HepG2 (cell line): Measurements from ENCODE around the gene GDF9. TPM values are rescaled to one million over a fixed set of nuclear protein-coding genes. Genes with fewer than 3 reads are reported as not detected.

Experiments
- ATAC-seq: fragments of 200-7000 bp; cut with Tn5 transposase; 3 replicates; pipeline ENCODE4 v1.9.1; 2020; ENCODE audit warnings: mild to moderate bottlenecking, moderate library complexity
- BruUV-seq: library from RNA; stranded (reverse); fragments of 400-500 nt; replicated peaks from 2 replicates; lab custom pipeline; 2021; lab: Mats Ljungman, UMichigan
- CTCF ChIA-PET: fragments of 300-600 bp; formaldehyde crosslinking; extraction: SDS; loops from one replicate; lab custom pipeline; 2021; ENCODE audit warnings: low total read pairs, inconsistent platforms, low intra/inter-chr PET ratio; lab: Yijun Ruan, JAX
- POLR2A ChIA-PET: fragments of 350-600 bp; sonication (Branson Sonifier 250); formaldehyde crosslinking; loops from one replicate; lab custom pipeline; 2020; ENCODE audit warnings: antibody characterized with exemption, inconsistent platforms; lab: Yijun Ruan, JAX
- DNase-seq: peaks from one replicate; pipeline ENCODE4 v3.0.0-alpha.2; 2015; ENCODE audit warnings: low spot score
- FAIRE-seq: peaks from 3 replicates; lab custom pipeline; 2011; peaks lifted over from hg19 to GRCh38; lab: Jason Lieb, UNC
- H2AFZ ChIP-seq: one replicate; pipeline ENCODE4 v1.6.1; 2011; ENCODE audit warnings: low read length, inconsistent platforms
- H3K27ac ChIP-seq: fragments of 300-600 bp; 3 replicates; pipeline ENCODE4 v1.8.0; 2011; ENCODE audit warnings: mixed run types, mild to moderate bottlenecking, mixed read lengths, low read length, inconsistent platforms; ENCODE audit not compliant: insufficient read depth; ENCODE audit errors: extremely low read length
- H3K27me3 ChIP-seq, 2 experiments: fragments of 200-600 bp in 1 of 2; 2 replicates in 1 of 2; 3 replicates in 1 of 2; pipeline versions ENCODE4 v1.6.0 to v1.8.0; 2011; ENCODE audit warnings: low read length in 2 of 2, mild to moderate bottlenecking in 2 of 2, moderate library complexity in 2 of 2, inconsistent platforms in 1 of 2; ENCODE audit not compliant: insufficient read depth in 2 of 2, control insufficient read depth in 1 of 2
- H3K36me3 ChIP-seq, 2 experiments: fragments of 200-600 bp in 1 of 2; replicated peaks in 1 of 2; 2 replicates in 1 of 2; 3 replicates in 1 of 2; pipeline versions ENCODE4 v1.5.1 to v1.8.0; 2011; ENCODE audit warnings: low read length in 2 of 2, inconsistent platforms in 1 of 2; ENCODE audit not compliant: insufficient read depth in 2 of 2, control insufficient read depth in 1 of 2
- H3K4me1 ChIP-seq: 2 replicates; pipeline ENCODE4 v1.5.1; 2012; ENCODE audit warnings: low read length, inconsistent platforms; ENCODE audit not compliant: insufficient read depth
- H3K4me2 ChIP-seq: 2 replicates; pipeline ENCODE4 v1.6.0; 2011; ENCODE audit warnings: low read depth, low read length, inconsistent platforms
- H3K4me3 ChIP-seq, 3 experiments: fragments of 200-600 bp in 1 of 3; sonication (generic), shearing (Covaris generic) in 1 of 3; replicated peaks in 1 of 3; 2 replicates each; pipeline ENCODE4 v1.5.1; 2011 to 2016; ENCODE audit warnings: low read length in 3 of 3, inconsistent platforms in 2 of 3, low read depth in 2 of 3, mild to moderate bottlenecking in 2 of 3, control low read depth in 1 of 3, mixed read lengths in 1 of 3; ENCODE audit not compliant: insufficient read depth in 1 of 3
- H3K79me2 ChIP-seq: one replicate; pipeline ENCODE4 v1.6.1; 2011; ENCODE audit warnings: low read length, inconsistent platforms; ENCODE audit not compliant: insufficient read depth
- H3K9ac ChIP-seq: 2 replicates; pipeline ENCODE4 v1.6.0; 2011; ENCODE audit warnings: mild to moderate bottlenecking, low read depth, low read length, inconsistent platforms; ENCODE audit not compliant: insufficient read depth
- H3K9me3 ChIP-seq: 2 replicates; pipeline ENCODE4 v1.5.1; 2012; ENCODE audit warnings: mild to moderate bottlenecking, low read length
- H4K20me1 ChIP-seq: 2 replicates; pipeline ENCODE4 v1.6.0; 2011; ENCODE audit warnings: inconsistent platforms, mild to moderate bottlenecking, low read length, moderate library complexity; ENCODE audit not compliant: insufficient read depth
- ASH2L ChIP-seq: fragments of 300-600, 200-600 bp; sonication (generic); IDR thresholded peaks from 2 replicates; pipeline ENCODE4 v1.7.0; 2017; ENCODE audit warnings: low read depth, mild to moderate bottlenecking, moderate library complexity, mixed read lengths, low read length; ENCODE audit not compliant: insufficient read length
- FOXA1 ChIP-seq, 2 experiments: fragments of 450-650 bp in 1 of 2; sonication (generic) in 1 of 2; formaldehyde crosslinking in 1 of 2; IDR thresholded peaks; 2 replicates each; pipeline versions ENCODE4 v1.4.0 to v1.6.1; 2016 to 2020; ENCODE audit warnings: missing genetic modification reagents in 1 of 2
- NFIB ChIP-seq: sonication (generic); formaldehyde crosslinking; IDR thresholded peaks from 2 replicates; pipeline ENCODE4 v1.9.0; 2021; ENCODE audit warnings: missing genetic modification reagents, mild to moderate bottlenecking, borderline replicate concordance
- RFXAP ChIP-seq: sonication (generic); formaldehyde crosslinking; IDR thresholded peaks from 2 replicates; pipeline ENCODE4 v1.4.0; 2020; ENCODE audit warnings: missing genetic modification reagents, borderline replicate concordance
- ZBTB26 ChIP-seq: IDR thresholded peaks from 2 replicates; pipeline ENCODE4 v1.6.1; 2016; ENCODE audit warnings: missing compliant biosample characterization, missing genetic modification reagents, borderline replicate concordance
- ZBTB40 ChIP-seq, 2 experiments: fragments of 450-650 bp in 1 of 2; sonication (generic) in 1 of 2; formaldehyde crosslinking in 1 of 2; IDR thresholded peaks; 2 replicates each; pipeline versions ENCODE4 v1.6.1 to v1.8.0; 2016 to 2022; ENCODE audit warnings: antibody characterized with exemption in 1 of 2, mild to moderate bottlenecking in 1 of 2, missing genetic modification reagents in 1 of 2
- WGBS: methylation state at CpG from one replicate; pipeline ENCODE4 v1.1.6; 2017; ENCODE audit warnings: low lambda C conversion rate; 5-methylcytosine and 5-hydroxymethylcytosine counted together
- in situ Hi-C: cut with HindIII; loops from 2 replicates; pipeline ENCODE4 v1.10.0; 2017; ENCODE audit warnings: low pct_unique_long_range_greater_than_20kb; ENCODE audit not compliant: extremely low pct_ligation_motif_present
- intact Hi-C: fragments of 100-400 bp; cut with micrococcal nuclease; formaldehyde crosslinking; loops from one replicate; pipeline ENCODE4 v1.10.0; 2022; ENCODE audit not compliant: unreplicated experiment
- polyA plus RNA-seq, 8 experiments: library from polyadenylated mRNA; depleted of rRNA in 3 of 8; stranded (reverse) in 7 of 8; unstranded in 1 of 8; fragments of >200 nt; fragmentation: Illumina TruSeq in 4 of 8; extraction: Trizol in 4 of 8; gene quantifications; 2 replicates each; pipeline versions ENCODE4 v1.2.1 to v1.2.3, GENCODE V29; 2011 to 2016; ENCODE audit warnings: low read depth in 4 of 8, missing spikeins in 1 of 8, mixed read lengths in 1 of 8; ENCODE audit not compliant: insufficient read depth in 1 of 8
- total RNA-seq, 5 experiments: library from RNA; depleted of rRNA; stranded (reverse); fragments of >200 nt; fragmentation: Illumina TruSeq; extraction: Trizol; gene quantifications; 2 replicates each; pipeline ENCODE4 v1.2.3, GENCODE V29; 2016; ENCODE audit warnings: low read depth in 1 of 5

Gene GDF9
- total and polyA plus RNA-seq, 2 of the 13 experiments (the other 11 are each of a cell fraction or from before 2014, with no cell fraction given): 0.33 to 0.38 TPM

GRCh38 chr5:132887283-132887682, 21.0 kb upstream of the GDF9 start:
- H3K4me2 ChIP-seq: no peak overlapping the region
- H3K27ac ChIP-seq: no peak overlapping the region
- H2AFZ ChIP-seq: no peak overlapping the region
- no peak for TF ChIP-seq ASH2L
- no peak for TF ChIP-seq ZBTB40 (IDR thresholded peaks at IDR 0.05)
- no peak for TF ChIP-seq ZBTB40 (CRISPR knock-in tag; IDR thresholded peaks at IDR 0.05)
- TF ChIP-seq FOXA1 (IDR thresholded peaks at IDR 0.05): no peak
- no peak for TF ChIP-seq FOXA1 (CRISPR knock-in tag; IDR thresholded peaks at IDR 0.05)
- TF ChIP-seq RFXAP: no peak
- no peak for TF ChIP-seq NFIB (CRISPR knock-in tag)
- TF ChIP-seq ZBTB26 (CRISPR knock-in tag): no peak
- no peaks in the 10 kb centered on the region for H3K9me3 ChIP-seq
- ATAC-seq (no peak), FAIRE-seq (no peak), DNase-seq (no peak)
- intact Hi-C loops (loop anchor here (10.0 kb wide), 1 partner anchor 362 kb away; no protein-coding TSS in a partner anchor), in situ Hi-C loops (loop anchor here (10.0 kb wide), 1 partner anchor 142 kb away; the partner anchor contains the start of gene CCNI2)
- H3K4me3 ChIP-seq: no peak overlapping the region
- H3K79me2 ChIP-seq: no peaks in the 10 kb centered on the region
- WGBS: 60% methylated on average over 1 of the region's 1 CpG
- no TSS peak for BruUV-seq
- H4K20me1 ChIP-seq: no peaks in the 10 kb centered on the region
- H3K9ac ChIP-seq: no peak overlapping the region
- no peaks in the 10 kb centered on the region; a peak in 1 of 5 replicates for H3K27me3 ChIP-seq
- peaks cover 13% of the 10 kb centered on the region for H3K4me1 ChIP-seq
- peaks cover 15 to 63% of the 10 kb centered on the region in 2 experiments for H3K36me3 ChIP-seq
- ChIA-PET CTCF (no interaction called here), POLR2A (no interaction called here)
